Natural killer cell treated with Interleukin-12 subunit alpha and Interleukin-12 subunit beta and Interleukin-15 and Interleukin-18, amount 100 ng/mL, for 72 hours (primary cell): ENCODE results near the gene MEGF10. TPM values are rescaled to one million over a fixed set of nuclear protein-coding genes. Genes with fewer than 3 reads are reported as not detected.
"Not testable (repeated sequence)": the region's sequence is repeated elsewhere in the genome, so short reads cannot be mapped to it uniquely, and the experiment has no call there.

Source experiments
- ATAC-seq, 2 donors: fragments of 150-1000 bp; cut with Tn5 transposase in 1 of 2; sonication (Bioruptor Pico), chemical (Tn5 transposase) in 1 of 2; 2 replicates each; pipeline ENCODE4 v1.10.0; 2021
- DNase-seq: peaks from one replicate; pipeline ENCODE4 v3.0.0; 2022; ENCODE audit warnings: low spot score
- H3K27ac Mint-ChIP-seq, 2 donors: 1 replicate in 1 of 2; 2 replicates in 1 of 2; pipeline ENCODE4 v1.8.0; 2022; ENCODE audit warnings: mixed read lengths in 2 of 2, mild to moderate bottlenecking in 1 of 2, moderate library complexity in 1 of 2
- H3K27me3 Mint-ChIP-seq, 2 donors: 1 replicate in 1 of 2; 2 replicates in 1 of 2; pipeline ENCODE4 v1.8.0; 2022; ENCODE audit warnings: mixed read lengths in 2 of 2
- H3K36me3 Mint-ChIP-seq: one replicate; pipeline ENCODE4 v1.8.0; 2022; ENCODE audit warnings: mixed read lengths
- H3K4me1 Mint-ChIP-seq, 2 donors: 1 replicate in 1 of 2; 2 replicates in 1 of 2; pipeline ENCODE4 v1.8.0; 2022; ENCODE audit warnings: low read depth in 2 of 2, mixed read lengths in 2 of 2, mild to moderate bottlenecking in 1 of 2
- H3K4me3 Mint-ChIP-seq: one replicate; pipeline ENCODE4 v1.8.0; 2022; ENCODE audit warnings: mixed read lengths
- H3K9me3 Mint-ChIP-seq: 2 replicates; pipeline ENCODE4 v1.8.0; 2022; ENCODE audit warnings: mixed read lengths
- total RNA-seq, 2 donors: library from RNA; stranded (reverse); gene quantifications; one replicate each; pipeline ENCODE4 v1.2.3, GENCODE V29; 2022

The MEGF10 gene
- not detected for total RNA-seq

- no peak for DNase-seq
These were observed at the start of gene MEGF10 for GRCh38 chr5:127290019-127290945. Gene MEGF10, plus strand, starts transcription at chr5:127290796. Its CDS starts 40,513 bp downstream, at chr5:127331309.

GRCh38 chr5:127243011-127243410 lies 47.6 kb upstream of the MEGF10 start:
- ATAC-seq (no peak), DNase-seq (no peak)
- Mint-ChIP-seq H3K27me3 (peaks cover 13 to 24% of the 10 kb centered on the region in 2 donors), H3K27ac (no peak overlapping the region), H3K4me1 (no peaks in the 10 kb centered on the region), H3K4me3 (no peak overlapping the region), H3K9me3 (peaks cover 4% of the 10 kb centered on the region), H3K36me3 (peaks cover 5% of the 10 kb centered on the region)

More at GRCh38 chr5:127290019-127290945, at the start of gene MEGF10:
- no peaks in the 10 kb centered on the region for H3K9me3 Mint-ChIP-seq
- peaks cover 0 to 5% of the 10 kb centered on the region in 2 donors for H3K4me1 Mint-ChIP-seq
- no peak within 1 kb of the TSS for H3K27ac Mint-ChIP-seq
- H3K36me3 Mint-ChIP-seq = no peaks in the 10 kb centered on the region
- peaks cover 55 to 73% of the 10 kb centered on the region in 2 donors for H3K27me3 Mint-ChIP-seq
- no peak within 1 kb of the TSS for H3K4me3 Mint-ChIP-seq
- peak; percentile 33 to 59 for ATAC-seq

DNA sequence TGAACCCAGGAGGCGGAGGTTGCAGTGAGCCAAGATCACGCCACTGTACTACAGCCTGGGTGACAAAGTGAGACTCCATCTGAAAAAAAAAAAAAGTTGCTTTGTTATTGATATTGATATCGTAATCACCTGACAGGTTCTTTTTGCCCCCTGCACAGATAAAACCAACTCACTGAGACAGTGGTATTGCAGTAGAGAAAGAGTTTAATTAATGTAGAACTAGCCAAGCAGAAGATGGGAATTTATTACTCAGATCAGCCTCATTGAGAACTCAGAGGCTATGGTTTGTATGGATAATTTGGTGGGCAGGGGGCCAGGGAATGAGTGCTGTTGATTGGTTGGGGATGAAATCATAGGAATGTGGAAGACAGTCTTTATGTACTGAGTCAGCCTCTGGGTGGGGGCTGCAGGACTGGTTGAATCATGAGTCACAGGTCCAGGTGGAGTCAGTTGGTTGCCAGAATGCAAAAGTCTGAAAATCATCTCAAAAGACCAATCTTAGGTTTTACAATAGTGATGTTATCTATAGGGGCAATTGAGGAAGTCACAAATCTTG lies 35.8 kb upstream of the MEGF10 start:
- Mint-ChIP-seq H3K27ac (no peak overlapping the region), H3K36me3 (peaks cover 5% of the 10 kb centered on the region), H3K4me1 (no peaks in the 10 kb centered on the region), H3K4me3 (no peak overlapping the region), H3K27me3 (peaks cover 11 to 15% of the 10 kb centered on the region in 2 donors), H3K9me3 (no peaks in the 10 kb centered on the region)
- ATAC-seq = no peak
- DNase-seq = no peak

- Mint-ChIP-seq H3K9me3 (no peaks in the 10 kb centered on the region), H3K27ac (no peak overlapping the region), H3K27me3 (peaks cover 15 to 18% of the 10 kb centered on the region in 2 donors), H3K36me3 (peaks cover 5% of the 10 kb centered on the region), H3K4me1 (no peaks in the 10 kb centered on the region), H3K4me3 (no peak overlapping the region)
- DNase-seq = no peak
- no peak for ATAC-seq
These were observed 33.6 kb upstream of the MEGF10 start for GRCh38 chr5:127256886-127257597.

GRCh38 chr5:127260686-127261085 lies 29.9 kb upstream of the MEGF10 start:
- peaks cover 17 to 28% of the 10 kb centered on the region in 2 donors for H3K27me3 Mint-ChIP-seq
- H3K36me3 Mint-ChIP-seq = no peaks in the 10 kb centered on the region
- DNase-seq (no peak), ATAC-seq (no peak)
- no peaks in the 10 kb centered on the region for H3K4me1 Mint-ChIP-seq
- H3K9me3 Mint-ChIP-seq = no peaks in the 10 kb centered on the region
- no peak overlapping the region for H3K4me3 Mint-ChIP-seq
- H3K27ac Mint-ChIP-seq = no peak overlapping the region

- H3K4me1 Mint-ChIP-seq, H3K9me3 Mint-ChIP-seq, ATAC-seq, DNase-seq, H3K36me3 Mint-ChIP-seq, H3K4me3 Mint-ChIP-seq, H3K27ac Mint-ChIP-seq: not testable (repeated sequence)
- peaks cover 16 to 24% of the 10 kb centered on the region in 2 donors for H3K27me3 Mint-ChIP-seq
These were observed 25.1 kb upstream of the MEGF10 start for GRCh38 chr5:127265473-127265872.

DNA sequence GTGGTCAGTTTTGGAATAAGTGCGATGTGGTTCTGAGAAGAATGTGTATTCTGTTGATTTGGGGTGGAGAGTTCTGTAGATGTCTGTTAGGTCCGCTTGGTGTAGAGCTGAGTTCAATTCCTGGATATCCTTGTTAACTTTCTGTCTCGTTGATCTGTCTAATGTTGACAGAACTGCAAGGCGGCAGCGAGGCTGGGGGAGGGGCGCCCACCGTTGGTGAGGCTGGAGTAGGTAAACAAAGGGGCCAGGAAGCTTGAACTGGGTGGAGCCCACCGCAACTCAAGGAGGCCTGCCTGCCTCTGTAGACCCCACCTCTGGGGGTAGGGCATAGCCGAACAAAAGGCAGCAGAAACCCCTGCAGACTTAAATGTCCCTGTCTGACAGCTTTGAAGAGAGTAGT lies 22.3 kb upstream of the MEGF10 start:
- not testable (repeated sequence) for H3K27ac Mint-ChIP-seq, H3K36me3 Mint-ChIP-seq, H3K4me1 Mint-ChIP-seq, H3K4me3 Mint-ChIP-seq, H3K9me3 Mint-ChIP-seq, DNase-seq, ATAC-seq
- peaks cover 18 to 24% of the 10 kb centered on the region in 2 donors for H3K27me3 Mint-ChIP-seq

DNA sequence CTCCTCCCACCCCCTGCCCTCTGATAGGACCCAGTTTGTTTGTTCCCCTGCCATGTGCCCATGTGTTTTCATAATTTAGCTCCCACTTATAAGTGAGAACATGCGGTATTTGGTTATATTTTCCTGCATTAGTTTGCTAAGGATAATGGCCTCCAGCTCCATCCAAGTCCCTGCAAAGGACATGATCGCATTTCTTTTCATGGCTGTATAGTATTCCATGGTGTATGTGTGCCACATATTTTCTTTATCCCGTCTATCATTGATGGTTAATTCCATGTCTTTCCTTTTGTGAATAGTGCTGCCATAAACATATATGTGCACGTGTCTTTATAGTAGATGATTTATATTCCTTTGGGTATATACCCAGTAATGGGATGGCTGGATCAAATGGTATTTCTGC lies 19.9 kb upstream of the MEGF10 start:
- H3K27me3 Mint-ChIP-seq = peaks cover 21 to 30% of the 10 kb centered on the region in 2 donors
- not testable (repeated sequence) for H3K27ac Mint-ChIP-seq, H3K4me3 Mint-ChIP-seq, H3K9me3 Mint-ChIP-seq, H3K36me3 Mint-ChIP-seq, H3K4me1 Mint-ChIP-seq, ATAC-seq, DNase-seq

DNA sequence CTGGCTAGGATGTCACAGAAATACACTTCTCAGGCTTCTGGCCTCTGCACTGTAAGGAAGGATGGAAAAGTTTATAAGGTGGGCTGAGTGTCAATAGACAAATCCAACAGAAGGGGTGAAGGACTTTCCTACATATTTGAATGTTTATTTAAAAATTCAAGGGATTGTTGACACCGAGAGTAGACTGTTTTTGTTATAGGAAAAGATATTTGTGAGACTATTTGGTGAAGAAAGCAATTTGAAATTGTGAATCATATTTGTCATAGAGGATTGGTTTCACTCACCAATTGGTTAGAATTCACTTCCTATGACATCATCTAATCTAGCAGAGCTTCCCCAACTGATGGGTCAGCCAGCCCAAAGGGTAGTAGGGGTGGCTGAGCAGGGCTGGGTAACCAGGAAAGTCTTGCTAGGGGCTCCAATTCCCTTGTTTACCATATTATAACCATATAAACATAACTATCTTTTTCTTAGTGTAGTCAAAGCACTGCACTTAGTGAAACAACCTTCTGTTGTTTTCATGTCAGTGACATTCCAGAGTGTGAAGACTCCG lies 14.9 kb upstream of the MEGF10 start:
- no peak overlapping the region for H3K4me3 Mint-ChIP-seq

GRCh38 chr5:127280491-127281220 lies 9.9 kb upstream of the MEGF10 start:
- no peak for DNase-seq
- Mint-ChIP-seq H3K27ac (no peak overlapping the region), H3K9me3 (no peaks in the 10 kb centered on the region), H3K4me1 (no peaks in the 10 kb centered on the region), H3K36me3 (no peaks in the 10 kb centered on the region), H3K4me3 (no peak overlapping the region), H3K27me3 (peaks cover 14 to 16% of the 10 kb centered on the region in 2 donors)
- no peak for ATAC-seq

More for the DNA sequence above, 14.9 kb upstream of the MEGF10 start:
- Mint-ChIP-seq H3K36me3 (no peaks in the 10 kb centered on the region), H3K4me1 (no peaks in the 10 kb centered on the region), H3K27ac (no peak overlapping the region), H3K27me3 (peaks cover 8 to 19% of the 10 kb centered on the region in 2 donors), H3K9me3 (peaks cover 2% of the 10 kb centered on the region)
- ATAC-seq (no peak), DNase-seq (no peak)

GRCh38 chr5:127281609-127282008 lies 9.0 kb upstream of the MEGF10 start:
- peaks cover 19 to 23% of the 10 kb centered on the region in 2 donors for H3K27me3 Mint-ChIP-seq
- peak in 1 of 2 donors; percentile 57 for ATAC-seq
- no peak overlapping the region for H3K4me3 Mint-ChIP-seq
- H3K36me3 Mint-ChIP-seq = no peaks in the 10 kb centered on the region
- H3K27ac Mint-ChIP-seq = no peak overlapping the region
- no peaks in the 10 kb centered on the region for H3K9me3 Mint-ChIP-seq
- H3K4me1 Mint-ChIP-seq = no peaks in the 10 kb centered on the region
- DNase-seq = no peak

- Mint-ChIP-seq H3K27ac (no peak overlapping the region), H3K4me3 (no peak overlapping the region), H3K27me3 (peaks cover 59 to 78% of the 10 kb centered on the region in 2 donors), H3K9me3 (no peaks in the 10 kb centered on the region), H3K36me3 (no peaks in the 10 kb centered on the region), H3K4me1 (peaks cover 0 to 5% of the 10 kb centered on the region in 2 donors)
- ATAC-seq (no peak), DNase-seq (no peak)
These were observed 1.9 kb upstream of the MEGF10 start for GRCh38 chr5:127288676-127289075.
